Measurements from ENCODE around the gene B4GALT5.

GRCh38 chr20:49750611-49751396, 37.1 kb upstream of the B4GALT5 start:
- TF ChIP-seq, protein P1, sequence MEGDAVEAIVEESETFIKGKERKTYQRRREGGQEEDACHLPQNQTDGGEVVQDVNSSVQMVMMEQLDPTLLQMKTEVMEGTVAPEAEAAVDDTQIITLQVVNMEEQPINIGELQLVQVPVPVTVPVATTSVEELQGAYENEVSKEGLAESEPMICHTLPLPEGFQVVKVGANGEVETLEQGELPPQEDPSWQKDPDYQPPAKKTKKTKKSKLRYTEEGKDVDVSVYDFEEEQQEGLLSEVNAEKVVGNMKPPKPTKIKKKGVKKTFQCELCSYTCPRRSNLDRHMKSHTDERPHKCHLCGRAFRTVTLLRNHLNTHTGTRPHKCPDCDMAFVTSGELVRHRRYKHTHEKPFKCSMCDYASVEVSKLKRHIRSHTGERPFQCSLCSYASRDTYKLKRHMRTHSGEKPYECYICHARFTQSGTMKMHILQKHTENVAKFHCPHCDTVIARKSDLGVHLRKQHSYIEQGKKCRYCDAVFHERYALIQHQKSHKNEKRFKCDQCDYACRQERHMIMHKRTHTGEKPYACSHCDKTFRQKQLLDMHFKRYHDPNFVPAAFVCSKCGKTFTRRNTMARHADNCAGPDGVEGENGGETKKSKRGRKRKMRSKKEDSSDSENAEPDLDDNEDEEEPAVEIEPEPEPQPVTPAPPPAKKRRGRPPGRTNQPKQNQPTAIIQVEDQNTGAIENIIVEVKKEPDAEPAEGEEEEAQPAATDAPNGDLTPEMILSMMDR (IDR thresholded peaks at IDR 0.05 in 8 of 11, conservative IDR thresholded peaks at IDR 0.05 in 3 of 11), result no peak
- TF ChIP-seq POLR2A (IDR thresholded peaks at IDR 0.05) (no peak), POLR2AphosphoS5 (IDR thresholded peaks at IDR 0.05) (peak in 1 of 3 donors; percentile 49)

Measured in spleen (tissue), 7 donors.